Body of pancreas (tissue), 4 donors: ENCODE measurements around the gene HOXD3.

Experiments
- CTCF ChIP-seq, 7 experiments: fragments of 450-650 bp in 4 of 7; fragments of 200-600 bp in 3 of 7; sonication (generic) in 3 of 7; IDR thresholded peaks; one replicate each; pipeline ENCODE4 v1.5.1; 2016 to 2019; ENCODE audit warnings: antibody characterized with exemption in 7 of 7
- POLR2A ChIP-seq, 3 donors: fragments of 450-650 bp; IDR thresholded peaks; one replicate each; pipeline ENCODE4 v1.6.1; 2016; ENCODE audit warnings: antibody characterized with exemption in 3 of 3, mild to moderate bottlenecking in 2 of 3

GRCh38 chr2:176114930-176115625 lies 42.0 kb upstream of the HOXD3 start:
- TF ChIP-seq CTCF (IDR thresholded peaks at IDR 0.05) = no peak
- TF ChIP-seq POLR2A (IDR thresholded peaks at IDR 0.05) = no peak
